ENCODE measurements around the gene SLC4A7.
"Not testable (repeated sequence)": the region's sequence is repeated elsewhere in the genome, so short reads cannot be mapped to it uniquely, and the experiment has no call there.

SLC4A7 gene

GRCh38 chr3:27340534-27340933, 143.7 kb downstream of the SLC4A7 start:
- no peak overlapping the region for H3K27ac ChIP-seq
- DNase-seq: no peak
- H3K4me3 ChIP-seq (ENCODE audit: low read depth, low read length): no peak overlapping the region
- no peaks in the 10 kb centered on the region for H3K27me3 ChIP-seq (ENCODE audit: insufficient read depth, low read depth, severe bottlenecking)
- no peak for TF ChIP-seq CTCF (IDR thresholded peaks at IDR 0.05; ENCODE audit: low read depth, low read length)
- H3K9me3 ChIP-seq (ENCODE audit: severe bottlenecking): no peaks in the 10 kb centered on the region
- H3K36me3 ChIP-seq: no peaks in the 10 kb centered on the region

GRCh38 chr3:27335571-27335970, 148.6 kb downstream of the SLC4A7 start:
- Histone ChIP-seq H3K36me3 (no peaks in the 10 kb centered on the region), H3K27ac (no peak overlapping the region), H3K4me3 (ENCODE audit: low read depth, low read length) (no peak overlapping the region), H3K9me3 (ENCODE audit: severe bottlenecking) (no peaks in the 10 kb centered on the region), H3K27me3 (ENCODE audit: insufficient read depth, low read depth, severe bottlenecking) (no peaks in the 10 kb centered on the region)
- DNase-seq: no peak
- TF ChIP-seq CTCF (IDR thresholded peaks at IDR 0.05; ENCODE audit: low read depth, low read length): no peak

- Histone ChIP-seq H3K4me3 (ENCODE audit: low read depth, low read length) (no peak overlapping the region), H3K27ac (no peak overlapping the region), H3K36me3 (no peaks in the 10 kb centered on the region), H3K9me3 (ENCODE audit: severe bottlenecking) (no peaks in the 10 kb centered on the region), H3K27me3 (ENCODE audit: insufficient read depth, low read depth, severe bottlenecking) (no peaks in the 10 kb centered on the region)
- no peak for TF ChIP-seq CTCF (IDR thresholded peaks at IDR 0.05; ENCODE audit: low read depth, low read length)
- DNase-seq: no peak
These were observed 150.3 kb downstream of the SLC4A7 start for GRCh38 chr3:27333843-27334242.

- not testable (repeated sequence) for H3K36me3 ChIP-seq; H3K27me3 ChIP-seq (ENCODE audit: insufficient read depth, low read depth, severe bottlenecking); H3K9me3 ChIP-seq (ENCODE audit: severe bottlenecking); H3K27ac ChIP-seq; H3K4me3 ChIP-seq (ENCODE audit: low read depth, low read length); DNase-seq
These were observed 155.0 kb downstream of the SLC4A7 start for GRCh38 chr3:27328982-27329762.

GRCh38 chr3:27326629-27327545, 157.3 kb downstream of the SLC4A7 start:
- H3K9me3 ChIP-seq (ENCODE audit: severe bottlenecking): no peaks in the 10 kb centered on the region
- no peaks in the 10 kb centered on the region for H3K36me3 ChIP-seq
- TF ChIP-seq CTCF (IDR thresholded peaks at IDR 0.05; ENCODE audit: low read depth, low read length): no peak
- H3K4me3 ChIP-seq (ENCODE audit: low read depth, low read length): no peak overlapping the region
- no peak overlapping the region for H3K27ac ChIP-seq
- no peak for DNase-seq
- H3K27me3 ChIP-seq (ENCODE audit: insufficient read depth, low read depth, severe bottlenecking): no peaks in the 10 kb centered on the region

GRCh38 chr3:27326202-27326601, 158.0 kb downstream of the SLC4A7 start:
- no peak overlapping the region for H3K4me3 ChIP-seq (ENCODE audit: low read depth, low read length)
- no peaks in the 10 kb centered on the region for H3K27me3 ChIP-seq (ENCODE audit: insufficient read depth, low read depth, severe bottlenecking)
- H3K27ac ChIP-seq: no peak overlapping the region
- DNase-seq: no peak
- no peaks in the 10 kb centered on the region for H3K9me3 ChIP-seq (ENCODE audit: severe bottlenecking)
- no peaks in the 10 kb centered on the region for H3K36me3 ChIP-seq
- no peak for TF ChIP-seq CTCF (IDR thresholded peaks at IDR 0.05; ENCODE audit: low read depth, low read length)
